Suprapubic skin (tissue), 4 donors: ENCODE data around the gene ZNF593OS. TPM values are rescaled to one million over a fixed set of nuclear protein-coding genes. Genes with fewer than 3 reads are reported as not detected.
A peak's percentile ranks its signal among the peaks of the same experiment; 100 is the strongest.

Source experiments
- DNase-seq, 2 donors: peaks; one replicate each; pipeline ENCODE4 v3.0.0-alpha.2; 2019; ENCODE audit warnings: low spot score in 2 of 2
- H3K27ac ChIP-seq: fragments of 200-600 bp; sonication (generic); one replicate; pipeline ENCODE4 v1.5.1; 2019
- H3K27me3 ChIP-seq: fragments of 200-600 bp; sonication (generic); one replicate; pipeline ENCODE4 v1.5.1; 2019
- H3K36me3 ChIP-seq: fragments of 200-600 bp; sonication (generic); one replicate; pipeline ENCODE4 v1.5.1; 2019
- H3K4me1 ChIP-seq: fragments of 200-600 bp; sonication (generic); one replicate; pipeline ENCODE4 v1.5.1; 2019
- H3K4me3 ChIP-seq: fragments of 200-600 bp; sonication (generic); one replicate; pipeline ENCODE4 v1.5.1; 2019; ENCODE audit warnings: mild to moderate bottlenecking
- H3K9me3 ChIP-seq: fragments of 200-600 bp; sonication (generic); one replicate; pipeline ENCODE4 v1.5.1; 2019
- EP300 ChIP-seq: sonication (generic); formaldehyde crosslinking; IDR thresholded peaks from one replicate; pipeline ENCODE4 v1.6.1; 2017; ENCODE audit warnings: antibody characterized with exemption
- POLR2A ChIP-seq, 2 donors: fragments of 450-650 bp; IDR thresholded peaks; one replicate each; pipeline ENCODE4 v1.6.1; 2017; ENCODE audit warnings: antibody characterized with exemption in 2 of 2, mild to moderate bottlenecking in 2 of 2, moderate library complexity in 2 of 2
- POLR2AphosphoS5 ChIP-seq, 3 donors: sonication (generic); formaldehyde crosslinking; IDR thresholded peaks; one replicate each; pipeline ENCODE4 v1.6.1; 2017; ENCODE audit warnings: antibody characterized with exemption in 3 of 3
- WGBS: methylation state at CpG from one replicate; pipeline ENCODE4 v1.1.5; 2018; 5-methylcytosine and 5-hydroxymethylcytosine counted together
- total RNA-seq, 4 donors: library from RNA; depleted of rRNA; stranded (reverse); fragments of >200 nt; gene quantifications; one replicate each; pipeline ENCODE4 v1.1.0, GENCODE V29; 2016
- TF ChIP-seq, protein P1 (sequence below), 2 donors: fragments of 200-600 bp in 1 of 2; fragments of 450-650 bp in 1 of 2; sonication (generic) in 1 of 2; IDR thresholded peaks; one replicate each; pipeline ENCODE4 v1.5.1; 2016 to 2019; ENCODE audit warnings: antibody characterized with exemption in 2 of 2, mild to moderate bottlenecking in 1 of 2, moderate library complexity in 1 of 2

ZNF593OS gene
- total RNA-seq, 4 donors from 2014 or later: not detected

DNA sequence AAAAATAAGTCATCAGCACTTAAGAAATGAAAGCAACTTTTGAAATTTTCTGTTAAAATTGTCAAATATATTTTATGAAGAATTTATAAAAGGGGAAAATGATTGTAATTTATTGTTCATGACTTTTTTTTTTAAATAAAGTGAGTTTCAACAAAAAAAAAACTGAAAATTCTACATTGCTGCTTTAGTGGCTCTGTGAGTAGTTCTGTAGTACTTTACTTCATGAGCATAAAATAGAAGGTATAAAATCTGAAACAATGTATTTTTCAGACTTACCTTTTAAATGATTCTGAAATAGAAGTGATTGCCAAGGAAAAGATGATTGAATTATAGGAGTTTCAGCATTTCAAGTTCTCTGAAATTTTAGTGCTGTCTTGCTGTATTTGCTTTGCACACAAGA lies 46.2 kb downstream of the ZNF593OS start:
- H3K4me3 ChIP-seq: no peak overlapping the region
- TF ChIP-seq, protein P1, sequence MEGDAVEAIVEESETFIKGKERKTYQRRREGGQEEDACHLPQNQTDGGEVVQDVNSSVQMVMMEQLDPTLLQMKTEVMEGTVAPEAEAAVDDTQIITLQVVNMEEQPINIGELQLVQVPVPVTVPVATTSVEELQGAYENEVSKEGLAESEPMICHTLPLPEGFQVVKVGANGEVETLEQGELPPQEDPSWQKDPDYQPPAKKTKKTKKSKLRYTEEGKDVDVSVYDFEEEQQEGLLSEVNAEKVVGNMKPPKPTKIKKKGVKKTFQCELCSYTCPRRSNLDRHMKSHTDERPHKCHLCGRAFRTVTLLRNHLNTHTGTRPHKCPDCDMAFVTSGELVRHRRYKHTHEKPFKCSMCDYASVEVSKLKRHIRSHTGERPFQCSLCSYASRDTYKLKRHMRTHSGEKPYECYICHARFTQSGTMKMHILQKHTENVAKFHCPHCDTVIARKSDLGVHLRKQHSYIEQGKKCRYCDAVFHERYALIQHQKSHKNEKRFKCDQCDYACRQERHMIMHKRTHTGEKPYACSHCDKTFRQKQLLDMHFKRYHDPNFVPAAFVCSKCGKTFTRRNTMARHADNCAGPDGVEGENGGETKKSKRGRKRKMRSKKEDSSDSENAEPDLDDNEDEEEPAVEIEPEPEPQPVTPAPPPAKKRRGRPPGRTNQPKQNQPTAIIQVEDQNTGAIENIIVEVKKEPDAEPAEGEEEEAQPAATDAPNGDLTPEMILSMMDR (IDR thresholded peaks at IDR 0.05): no peak
- TF ChIP-seq EP300 (no peak), POLR2AphosphoS5 (IDR thresholded peaks at IDR 0.05) (no peak), POLR2A (IDR thresholded peaks at IDR 0.05) (no peak)
- no peak for DNase-seq
- peaks cover 65% of the 10 kb centered on the region for H3K4me1 ChIP-seq
- no peaks in the 10 kb centered on the region for H3K27me3 ChIP-seq
- no peak overlapping the region for H3K27ac ChIP-seq
- H3K36me3 ChIP-seq: no peaks in the 10 kb centered on the region
- no peaks in the 10 kb centered on the region for H3K9me3 ChIP-seq

DNA sequence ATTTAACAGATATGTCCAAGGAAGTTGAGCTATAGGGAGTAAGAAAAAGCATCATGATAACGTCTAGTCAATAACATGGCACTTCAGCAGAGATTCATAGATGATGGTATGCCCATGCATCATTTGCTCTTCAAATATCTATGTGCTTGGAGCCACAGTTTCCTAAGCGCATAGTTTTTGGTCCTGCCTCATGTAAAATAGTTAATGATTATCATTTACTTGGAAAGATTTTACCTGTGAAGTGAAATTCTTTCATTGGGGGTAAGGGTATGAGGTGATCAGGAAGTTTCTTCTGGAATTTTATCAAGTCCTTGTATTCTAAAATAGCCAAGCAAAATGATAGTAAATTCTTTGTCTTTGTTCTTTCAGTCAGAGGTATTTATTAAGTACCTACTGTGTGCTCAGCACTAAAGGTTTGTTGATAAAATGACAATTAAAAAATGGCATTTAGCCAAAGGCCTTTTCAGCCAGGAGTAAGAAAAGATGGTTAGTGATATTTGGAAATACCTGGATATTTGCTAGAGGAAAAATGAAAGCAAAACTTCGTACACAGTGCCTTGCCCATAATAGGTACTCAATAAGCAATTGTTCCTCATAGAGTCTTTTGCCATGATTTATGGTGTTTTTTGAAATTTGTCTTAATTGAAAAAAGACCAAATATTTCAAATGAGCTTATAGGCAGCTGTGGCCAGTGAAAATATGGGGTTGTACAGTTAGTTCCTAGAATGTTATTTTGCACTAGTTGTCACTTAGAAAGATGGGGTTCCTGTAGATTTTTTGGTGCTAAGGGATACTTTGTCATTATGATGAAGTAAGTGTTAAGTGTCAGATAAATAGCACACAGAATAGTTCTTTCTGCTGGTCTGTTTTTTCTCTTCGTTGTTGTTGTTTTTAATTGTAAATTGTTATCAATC lies 47.0 kb downstream of the ZNF593OS start:
- TF ChIP-seq, protein P1 (IDR thresholded peaks at IDR 0.05): no peak
- H3K27me3 ChIP-seq: no peaks in the 10 kb centered on the region
- no peak overlapping the region for H3K27ac ChIP-seq
- H3K4me3 ChIP-seq: no peak overlapping the region
- no peaks in the 10 kb centered on the region for H3K9me3 ChIP-seq
- peaks cover under 1% of the 10 kb centered on the region for H3K36me3 ChIP-seq
- no peak for DNase-seq
- H3K4me1 ChIP-seq: peaks cover 65% of the 10 kb centered on the region
- WGBS: 77% methylated on average over 4 of the region's 4 CpGs

DNA sequence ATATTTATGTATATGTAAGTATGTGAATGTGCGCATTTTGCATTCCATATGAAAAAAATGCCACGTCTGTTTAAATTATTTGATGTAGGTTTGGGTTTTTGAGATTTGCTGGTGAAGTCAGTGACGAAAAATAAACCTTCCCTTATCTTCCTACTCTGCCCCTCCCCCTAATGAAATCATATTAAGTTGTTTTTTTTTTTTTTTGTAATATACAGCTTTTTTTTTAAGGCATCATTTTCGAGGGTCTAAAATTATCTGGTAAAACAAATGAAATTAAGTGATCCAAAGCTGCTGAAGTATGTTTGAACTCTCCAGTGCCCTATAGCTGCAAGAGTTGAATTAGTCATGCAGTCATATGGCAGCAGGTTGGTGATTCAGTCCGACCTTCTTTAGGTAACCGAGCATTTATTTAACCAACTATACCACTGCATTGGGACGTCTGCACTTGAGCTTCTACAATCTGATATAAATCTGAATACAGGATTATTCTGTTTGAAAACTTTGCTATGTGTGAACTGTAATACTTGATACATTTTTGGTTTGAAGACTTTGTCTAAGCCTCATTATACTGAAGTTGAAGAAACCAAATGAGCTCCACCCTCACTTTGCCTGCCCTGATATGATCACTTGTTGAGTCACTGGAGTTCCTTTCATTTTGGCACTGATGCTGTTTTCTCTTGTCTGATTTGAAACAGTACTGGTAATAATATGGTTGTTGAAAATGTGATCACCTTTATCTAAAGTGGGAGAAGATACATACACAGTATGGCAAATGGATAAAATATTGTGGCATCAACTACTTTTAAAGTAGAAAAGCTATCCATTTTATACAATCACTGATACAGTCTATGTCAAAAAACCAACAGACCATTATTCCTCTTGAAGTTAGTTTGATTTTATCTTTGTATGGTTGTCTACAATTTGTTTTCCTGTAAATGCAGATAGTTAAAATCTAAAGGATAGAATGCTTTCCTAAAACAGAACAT lies 48.4 kb downstream of the ZNF593OS start:
- Histone ChIP-seq H3K27ac (peak overlapping the region; percentile 43), H3K36me3 (peaks cover 12% of the 10 kb centered on the region), H3K4me3 (no peak overlapping the region), H3K9me3 (no peaks in the 10 kb centered on the region), H3K27me3 (no peaks in the 10 kb centered on the region), H3K4me1 (peaks cover 65% of the 10 kb centered on the region)
- DNase-seq: no peak
- TF ChIP-seq POLR2AphosphoS5 (IDR thresholded peaks at IDR 0.05): no peak
- TF ChIP-seq POLR2A (IDR thresholded peaks at IDR 0.05): no peak
- TF ChIP-seq, protein P1 (IDR thresholded peaks at IDR 0.05): no peak
- no peak for TF ChIP-seq EP300
- 73% methylated on average over 7 of the region's 7 CpGs for WGBS

DNA sequence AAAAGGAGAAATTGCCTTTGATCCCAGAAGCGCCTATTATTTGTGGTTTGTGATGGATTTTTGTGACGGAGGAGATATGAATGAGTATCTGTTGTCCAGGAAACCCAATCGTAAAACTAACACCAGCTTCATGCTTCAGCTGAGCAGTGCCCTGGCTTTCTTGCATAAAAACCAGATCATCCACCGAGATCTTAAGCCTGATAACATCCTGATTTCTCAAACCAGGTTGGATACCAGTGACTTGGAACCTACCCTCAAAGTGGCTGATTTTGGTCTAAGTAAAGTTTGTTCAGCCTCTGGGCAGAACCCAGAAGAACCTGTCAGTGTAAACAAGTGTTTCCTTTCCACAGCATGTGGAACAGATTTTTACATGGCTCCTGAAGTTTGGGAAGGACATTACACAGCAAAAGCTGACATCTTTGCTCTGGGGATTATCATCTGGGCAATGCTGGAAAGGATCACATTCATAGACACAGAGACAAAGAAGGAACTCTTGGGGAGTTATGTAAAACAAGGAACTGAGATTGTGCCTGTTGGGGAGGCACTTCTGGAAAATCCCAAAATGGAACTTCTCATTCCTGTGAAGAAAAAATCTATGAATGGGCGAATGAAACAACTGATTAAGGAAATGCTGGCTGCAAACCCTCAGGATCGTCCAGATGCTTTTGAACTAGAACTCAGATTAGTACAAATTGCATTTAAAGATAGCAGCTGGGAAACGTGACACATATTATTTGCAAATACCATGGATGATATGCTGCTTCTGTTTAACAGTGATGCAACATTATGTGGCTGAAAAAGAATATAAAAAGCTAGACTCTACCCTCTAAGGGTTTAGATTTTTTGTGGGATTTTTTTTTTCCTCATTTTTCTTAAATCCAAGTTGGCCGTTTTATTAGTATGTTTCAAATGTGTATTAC lies 49.5 kb downstream of the ZNF593OS start:
- Histone ChIP-seq H3K27ac (peak overlapping the region; percentile 25), H3K4me3 (no peak overlapping the region), H3K36me3 (peaks cover 20% of the 10 kb centered on the region), H3K27me3 (no peaks in the 10 kb centered on the region), H3K9me3 (no peaks in the 10 kb centered on the region), H3K4me1 (peaks cover 53% of the 10 kb centered on the region)
- no peak for TF ChIP-seq EP300
- TF ChIP-seq POLR2AphosphoS5 (IDR thresholded peaks at IDR 0.05): no peak
- TF ChIP-seq, protein P1 (IDR thresholded peaks at IDR 0.05): no peak
- no peak for TF ChIP-seq POLR2A (IDR thresholded peaks at IDR 0.05)
- no peak for DNase-seq
- 50% methylated on average over 8 of the region's 8 CpGs for WGBS
